Stimulated activated CD4-positive, alpha-beta T cell treated with anti-CD3 and anti-CD28 coated beads, TNF-alpha, amount 100 ng/mL, for 24 hours (primary cell): Measurements from ENCODE around the gene SLC45A1.

Experiments used
- DNase-seq, 3 experiments: peaks; one replicate each; pipeline ENCODE4 v3.0.0-alpha.2; 2020; ENCODE audit warnings: low read depth in 3 of 3

SLC45A1 gene

DNA sequence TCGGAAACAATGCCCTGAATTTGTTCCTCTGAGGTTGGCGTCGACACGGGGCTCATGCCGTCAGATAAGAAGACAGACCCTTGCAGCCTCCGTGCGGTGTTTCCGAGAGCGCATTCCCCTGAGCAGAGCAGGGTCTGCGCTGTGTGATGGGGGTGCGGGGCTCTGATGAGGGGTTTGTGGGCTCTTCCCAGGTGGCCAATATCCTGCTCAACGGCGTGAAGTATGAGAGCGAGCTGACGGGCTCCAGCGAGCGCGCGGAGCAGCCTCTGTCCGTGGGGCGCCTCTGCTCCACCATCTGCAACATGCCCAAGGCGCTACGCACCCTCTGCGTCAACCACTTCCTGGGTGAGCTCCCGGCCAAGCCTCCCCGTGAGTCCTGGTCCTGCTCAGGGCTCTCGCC is 17.3 kb downstream of the SLC45A1 start:
- DNase-seq, result no peak

DNA sequence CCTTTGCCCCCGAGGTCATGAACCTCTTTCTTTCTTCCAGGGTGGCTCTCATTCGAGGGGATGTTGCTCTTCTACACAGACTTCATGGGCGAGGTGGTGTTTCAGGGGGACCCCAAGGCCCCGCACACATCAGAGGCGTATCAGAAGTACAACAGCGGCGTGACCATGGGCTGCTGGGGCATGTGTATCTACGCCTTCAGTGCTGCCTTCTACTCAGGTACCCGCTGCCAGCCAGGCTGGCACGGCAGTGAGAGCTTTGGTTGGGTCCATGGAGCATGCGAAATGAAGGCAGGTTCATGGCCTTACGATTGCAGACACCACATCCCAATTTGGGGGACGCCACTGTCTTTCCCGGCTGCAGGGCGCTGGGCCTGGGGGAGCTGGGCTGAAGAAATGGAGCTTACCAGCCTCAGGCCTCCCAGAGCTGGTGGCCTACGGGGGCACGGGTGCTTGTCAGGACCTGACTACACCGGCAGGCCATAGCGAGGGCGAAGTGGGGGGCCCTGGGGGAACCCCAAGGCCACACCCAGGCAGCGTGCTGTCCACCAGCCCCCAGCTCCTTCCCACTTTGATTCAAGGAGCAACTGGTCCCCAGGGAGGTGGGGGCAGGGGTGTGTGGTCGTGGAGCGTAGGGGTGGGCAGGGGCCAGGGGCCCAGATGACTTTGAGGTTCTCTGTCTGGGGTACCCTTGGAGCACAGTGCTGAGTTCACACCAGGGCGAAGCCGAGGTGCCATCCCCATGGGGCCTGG is 20.0 kb downstream of the SLC45A1 start:
- DNase-seq, result no peak

DNA sequence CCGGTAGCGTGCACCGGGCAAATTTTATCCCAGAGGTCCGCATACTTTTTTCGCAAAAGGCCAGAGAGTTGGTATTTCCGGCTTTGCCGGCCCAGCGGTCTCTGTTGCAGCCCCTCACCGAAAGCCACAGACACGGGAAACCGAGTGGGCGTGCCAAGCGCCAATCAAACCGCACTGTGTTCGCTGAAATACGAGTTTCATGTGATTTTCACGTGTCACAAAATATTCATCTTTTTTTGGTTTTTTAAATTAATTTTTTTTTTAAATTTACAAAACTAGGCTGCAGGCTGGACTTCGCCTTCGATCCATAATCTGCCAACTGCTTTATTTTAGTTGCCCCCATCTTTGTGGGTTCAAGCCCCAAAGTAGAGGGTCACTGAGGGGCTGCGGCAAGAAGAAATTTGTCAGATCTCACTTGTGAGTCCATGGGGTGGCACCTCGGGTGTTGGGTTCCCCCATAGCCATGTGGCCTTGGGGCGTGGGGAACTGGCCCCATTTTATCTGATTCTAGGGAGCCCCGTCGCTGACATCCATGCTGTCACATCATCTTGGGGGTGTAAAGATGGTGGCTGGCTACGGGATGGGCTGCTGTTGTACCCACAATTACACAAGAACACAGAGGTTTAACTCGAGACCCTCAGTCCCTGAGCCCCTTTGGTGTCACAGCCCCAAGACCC is 20.8 kb downstream of the SLC45A1 start:
- no peak for DNase-seq

DNA sequence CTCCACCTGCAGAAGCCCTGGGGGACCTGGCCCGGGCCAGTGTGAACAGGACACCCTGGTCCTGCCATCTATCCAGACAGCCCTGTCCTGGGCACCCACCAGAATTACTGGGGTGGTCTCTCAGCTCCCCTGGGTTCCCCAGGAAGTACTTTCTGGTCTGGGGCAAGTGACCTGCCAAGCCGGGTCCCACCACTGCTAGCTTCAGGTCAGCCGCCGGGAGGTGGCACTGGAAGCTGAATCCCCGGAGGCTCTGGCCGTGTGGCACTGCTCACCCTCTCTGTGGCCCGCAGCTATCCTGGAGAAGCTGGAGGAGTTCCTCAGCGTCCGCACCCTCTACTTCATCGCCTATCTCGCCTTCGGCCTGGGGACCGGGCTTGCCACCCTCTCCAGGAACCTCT is 21.3 kb downstream of the SLC45A1 start:
- DNase-seq, result no peak

DNA sequence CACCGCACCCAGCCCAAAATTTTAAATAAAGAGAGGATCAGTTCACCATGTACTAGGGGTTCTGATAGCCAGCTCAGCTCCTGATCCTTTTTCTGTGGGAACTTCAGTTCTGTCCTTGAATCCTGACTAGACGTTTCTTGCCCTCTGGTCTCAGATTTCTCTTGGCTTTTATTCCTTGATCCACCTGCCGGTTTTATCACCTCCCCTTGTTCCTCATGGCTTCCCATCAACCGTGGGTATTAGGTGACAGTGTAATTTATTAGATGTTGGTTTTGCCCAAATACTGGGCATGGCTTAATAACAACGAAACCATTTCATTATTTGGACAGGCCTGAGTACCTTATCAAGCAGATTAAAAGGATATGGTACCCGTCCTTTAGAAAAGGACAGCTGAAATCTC is 22.5 kb downstream of the SLC45A1 start:
- no peak for DNase-seq

DNA sequence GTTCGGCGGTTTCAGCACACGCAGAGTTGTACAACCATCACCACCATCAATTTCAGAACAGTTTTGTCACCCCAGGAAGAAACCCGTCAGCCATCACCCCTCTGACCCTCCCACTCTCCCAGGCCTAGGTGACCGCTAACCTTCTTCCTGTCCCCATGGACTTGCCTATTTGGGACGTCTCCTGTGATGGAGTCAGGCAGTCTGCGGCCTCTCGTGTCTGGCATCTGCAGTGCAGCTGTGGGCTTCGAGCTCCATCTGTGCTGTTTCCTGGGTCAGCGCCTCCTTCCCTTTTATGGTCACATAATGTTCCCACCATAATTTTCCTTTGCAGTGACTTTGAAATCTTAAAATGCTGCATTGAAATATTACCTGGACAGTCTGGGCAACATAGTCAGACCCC is 24.4 kb downstream of the SLC45A1 start:
- DNase-seq, result no peak

DNA sequence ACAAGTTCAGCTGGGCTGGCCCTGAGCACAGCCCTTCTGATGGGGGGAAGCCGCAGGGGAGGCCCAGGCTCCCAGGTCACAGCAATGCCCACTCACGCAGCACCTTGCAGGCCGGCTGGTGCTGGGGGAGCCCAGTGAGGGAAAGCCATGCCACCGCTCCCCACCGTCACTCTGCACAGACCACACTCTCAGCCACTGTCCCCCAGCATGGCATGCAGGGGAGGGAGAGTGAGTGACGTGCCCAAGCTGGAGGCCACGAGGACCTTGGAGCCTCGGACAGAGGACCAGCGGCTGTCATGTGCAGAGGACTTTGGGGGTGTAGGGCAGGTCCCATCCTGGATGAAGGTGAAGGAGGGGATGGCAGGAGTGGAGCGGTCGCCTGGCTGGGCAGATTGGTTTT is 25.1 kb downstream of the SLC45A1 start:
- no peak for DNase-seq

DNA sequence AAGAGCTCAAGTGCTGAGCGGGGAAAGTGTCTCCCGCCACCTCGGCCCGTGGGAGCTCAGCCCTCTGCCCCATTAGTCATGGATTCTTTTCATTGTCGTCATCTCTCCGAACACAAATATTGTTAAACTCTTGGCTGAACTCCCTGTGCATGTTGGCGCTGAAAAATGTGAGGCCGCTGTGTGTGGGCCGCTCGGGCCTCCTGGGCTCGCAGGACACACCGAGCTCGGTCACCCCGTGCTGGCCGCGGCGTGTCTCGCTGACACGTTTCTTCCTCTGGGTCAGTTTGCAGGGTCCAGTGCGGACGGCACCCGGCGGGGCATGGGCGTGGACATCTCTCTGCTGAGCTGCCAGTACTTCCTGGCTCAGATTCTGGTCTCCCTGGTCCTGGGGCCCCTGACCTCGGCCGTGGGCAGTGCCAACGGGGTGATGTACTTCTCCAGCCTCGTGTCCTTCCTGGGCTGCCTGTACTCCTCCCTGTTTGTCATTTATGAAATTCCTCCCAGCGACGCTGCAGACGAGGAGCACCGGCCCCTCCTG is 25.6 kb downstream of the SLC45A1 start:
- no peak for DNase-seq

DNA sequence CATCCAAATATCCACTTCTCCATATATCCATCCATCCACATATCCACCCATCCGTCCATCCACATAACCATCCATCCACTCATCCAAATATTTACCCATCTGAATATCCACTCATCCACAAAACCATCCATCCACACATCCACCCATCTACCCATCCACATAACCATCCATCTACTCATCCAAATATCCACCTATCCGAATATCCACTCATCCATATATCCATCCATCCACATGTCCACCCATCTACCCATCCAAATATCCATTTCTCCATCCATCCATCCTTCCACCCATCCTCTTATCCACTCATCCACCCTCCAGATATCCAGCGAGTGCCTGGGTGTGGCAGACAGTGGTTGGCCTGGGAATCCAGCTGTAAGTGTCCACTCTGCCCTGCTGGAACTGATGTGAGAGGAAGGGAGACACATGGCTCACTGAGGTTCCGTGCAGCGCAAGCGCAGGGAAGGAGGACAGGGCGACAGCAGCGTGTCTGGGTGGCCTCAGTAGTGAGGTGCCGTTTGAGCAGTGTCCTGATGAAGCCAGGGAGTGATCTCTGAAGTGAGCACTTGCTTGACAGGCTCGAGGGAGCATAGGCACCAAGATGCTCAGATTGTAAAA is 27.1 kb downstream of the SLC45A1 start:
- no peak for DNase-seq

DNA sequence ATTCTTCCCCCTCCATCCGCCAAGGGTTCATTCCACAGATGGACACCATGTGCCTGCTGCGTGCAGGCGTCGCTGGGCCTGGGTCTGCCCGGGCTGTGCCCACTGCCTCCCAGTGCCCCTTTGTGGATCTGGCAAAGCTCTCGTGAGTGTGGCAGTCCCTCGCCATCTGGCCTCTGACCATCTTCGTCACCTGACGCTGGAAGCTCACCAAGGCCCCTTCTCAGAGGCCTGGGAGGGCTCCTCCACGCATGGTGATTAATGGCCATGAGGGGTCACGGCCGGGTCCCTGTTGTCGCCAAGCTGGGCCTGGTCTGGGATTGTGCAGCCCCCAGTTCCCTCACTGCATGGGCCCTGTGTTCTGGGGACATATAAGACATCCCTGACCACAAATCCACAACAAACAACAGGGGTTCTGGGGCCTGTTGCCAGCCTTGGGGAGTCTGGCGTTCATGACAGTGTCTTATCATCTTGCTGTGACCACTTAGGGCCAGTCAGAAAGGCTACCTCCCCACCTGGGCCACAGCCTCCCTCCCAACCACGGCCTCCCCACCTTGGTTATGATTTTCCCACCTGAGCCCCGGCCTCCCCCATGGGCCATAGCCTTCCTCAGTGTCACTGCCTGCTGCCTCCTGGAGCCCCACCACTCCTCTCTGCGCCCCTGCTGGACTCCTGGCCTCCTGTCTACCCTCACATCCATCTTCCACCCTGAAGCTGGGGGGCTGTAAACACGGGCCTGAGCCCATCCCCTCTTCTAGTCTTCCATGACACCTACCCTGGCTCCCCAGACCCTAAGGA is 27.9 kb downstream of the SLC45A1 start:
- no peak for DNase-seq

DNA sequence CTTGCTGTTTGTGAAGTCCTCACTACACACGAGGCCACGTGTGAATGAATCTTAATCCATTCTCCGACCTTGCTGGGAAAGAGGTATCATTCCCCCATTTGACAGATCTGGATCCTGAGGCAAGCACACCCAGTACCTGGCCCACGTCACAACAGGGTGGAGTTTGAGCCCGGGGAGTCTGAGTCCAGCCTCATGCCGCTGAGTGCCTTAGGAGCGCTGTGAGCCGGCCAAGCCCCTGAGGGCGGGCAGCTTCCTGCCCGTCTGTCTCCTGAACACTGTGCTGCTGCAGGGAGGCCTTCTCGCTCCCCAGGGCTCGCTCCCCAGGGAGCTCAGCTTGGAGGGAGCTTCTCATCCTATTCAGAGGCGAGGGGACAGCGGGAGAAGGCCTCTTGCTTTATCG is 29.7 kb downstream of the SLC45A1 start:
- DNase-seq, result no peak

DNA sequence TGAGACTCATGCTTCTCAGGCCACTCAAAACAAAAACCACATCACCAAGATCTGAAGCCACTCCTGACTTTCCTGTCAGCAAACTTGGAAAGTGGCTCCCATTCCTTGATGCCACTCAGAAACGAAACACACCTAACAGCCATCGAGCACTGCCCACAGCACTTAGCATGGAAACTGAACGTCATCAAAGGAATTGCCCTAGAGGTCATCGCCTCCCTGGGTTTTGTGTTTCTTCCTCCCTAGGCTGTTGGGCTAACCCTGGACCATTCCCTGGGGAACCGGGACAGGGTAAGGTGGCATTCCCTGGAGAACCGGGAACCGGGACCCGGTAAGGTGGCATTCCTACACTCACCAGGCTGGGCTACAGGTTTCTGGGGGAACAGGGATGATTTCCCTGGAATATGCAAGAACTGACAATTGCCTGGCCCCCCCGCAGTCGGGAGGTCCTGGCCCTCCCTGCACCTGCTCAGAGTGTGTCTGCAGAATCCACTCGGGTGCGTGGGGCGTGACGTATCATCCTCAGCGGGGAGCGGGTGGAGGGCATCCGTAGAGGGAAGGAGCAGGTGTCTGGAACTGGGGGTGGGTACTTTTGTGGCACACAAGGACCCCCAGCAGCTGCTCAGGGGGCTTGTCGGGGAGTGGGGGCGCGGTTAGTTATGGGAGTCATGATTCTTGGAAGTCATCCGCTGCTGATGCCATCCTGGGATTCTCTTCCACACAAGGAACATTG is 30.3 kb downstream of the SLC45A1 start:
- no peak for DNase-seq

DNA sequence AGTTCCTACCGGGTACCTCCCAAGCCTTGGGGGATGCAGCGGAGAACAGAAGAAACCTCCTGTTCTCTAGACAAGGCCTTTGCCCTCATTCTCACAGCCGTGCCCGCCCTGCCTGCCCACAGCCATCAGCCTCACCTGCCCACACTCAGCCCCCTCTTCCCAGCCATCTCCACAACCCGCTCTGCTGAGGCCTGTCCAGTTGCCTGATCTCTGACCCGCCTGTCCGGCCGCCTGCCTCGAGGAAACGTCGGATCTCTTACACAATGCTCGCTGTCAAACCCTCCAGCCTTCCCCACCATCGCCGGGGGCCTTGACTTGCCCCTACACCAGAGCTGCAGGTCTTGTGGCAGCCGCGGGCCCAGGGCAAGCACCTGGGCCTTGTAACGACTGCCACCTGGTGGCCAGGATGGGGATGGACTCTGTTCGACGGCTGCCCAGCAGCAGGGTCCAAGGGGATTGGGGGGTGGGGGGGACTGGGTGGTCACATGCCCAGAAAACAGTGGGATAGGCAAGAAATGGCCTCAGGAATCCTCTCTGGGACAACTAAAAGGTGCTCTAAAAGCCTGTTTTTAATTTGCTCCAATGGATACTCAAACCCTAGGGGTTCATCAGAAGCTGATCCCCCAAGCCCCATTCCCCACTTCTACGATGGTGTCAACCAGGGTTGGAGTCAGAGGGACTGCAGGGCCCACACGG is 31.0 kb downstream of the SLC45A1 start:
- DNase-seq, result peak; percentile 54 to 61 (median 56)

DNA sequence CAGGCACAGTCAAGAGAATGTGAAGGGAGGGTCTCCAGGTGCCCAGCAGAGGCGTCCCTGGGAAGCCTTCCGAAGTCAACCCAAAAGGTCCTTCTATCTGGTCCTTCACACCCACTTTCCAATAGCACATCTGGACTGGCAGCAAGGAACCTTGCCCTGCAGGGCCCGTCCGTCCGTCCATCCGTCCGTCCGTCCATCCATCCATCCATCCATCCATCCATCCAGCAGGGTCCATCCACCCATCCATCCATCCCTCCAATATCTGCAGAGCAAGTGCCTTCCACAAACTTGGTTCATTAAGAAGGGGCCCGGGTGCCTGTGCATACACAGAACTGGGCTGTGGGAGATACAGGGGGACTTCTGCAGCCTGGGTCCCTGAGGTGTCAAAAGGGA is 31.6 kb downstream of the SLC45A1 start:
- no peak for DNase-seq

DNA sequence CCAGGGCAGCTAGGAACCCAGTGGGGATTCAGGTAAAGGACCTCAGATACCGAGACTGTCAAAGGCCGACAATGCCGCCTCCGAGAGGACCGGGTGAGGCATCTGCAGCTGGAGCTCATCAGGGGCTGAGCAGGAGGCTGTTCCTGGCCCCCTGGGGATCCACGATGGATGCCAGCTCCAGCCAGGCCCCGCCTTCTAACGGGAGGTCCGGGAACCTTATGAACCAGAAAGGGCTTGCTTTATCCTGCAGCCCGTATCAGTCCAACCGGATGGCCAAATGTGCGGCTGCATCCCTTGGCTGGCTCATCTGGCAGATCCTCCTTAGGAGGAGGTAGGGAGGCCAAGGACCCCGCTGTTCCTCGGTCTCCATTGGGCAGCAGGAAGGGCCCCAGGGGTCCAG is 32.0 kb downstream of the SLC45A1 start:
- DNase-seq, result no peak

DNA sequence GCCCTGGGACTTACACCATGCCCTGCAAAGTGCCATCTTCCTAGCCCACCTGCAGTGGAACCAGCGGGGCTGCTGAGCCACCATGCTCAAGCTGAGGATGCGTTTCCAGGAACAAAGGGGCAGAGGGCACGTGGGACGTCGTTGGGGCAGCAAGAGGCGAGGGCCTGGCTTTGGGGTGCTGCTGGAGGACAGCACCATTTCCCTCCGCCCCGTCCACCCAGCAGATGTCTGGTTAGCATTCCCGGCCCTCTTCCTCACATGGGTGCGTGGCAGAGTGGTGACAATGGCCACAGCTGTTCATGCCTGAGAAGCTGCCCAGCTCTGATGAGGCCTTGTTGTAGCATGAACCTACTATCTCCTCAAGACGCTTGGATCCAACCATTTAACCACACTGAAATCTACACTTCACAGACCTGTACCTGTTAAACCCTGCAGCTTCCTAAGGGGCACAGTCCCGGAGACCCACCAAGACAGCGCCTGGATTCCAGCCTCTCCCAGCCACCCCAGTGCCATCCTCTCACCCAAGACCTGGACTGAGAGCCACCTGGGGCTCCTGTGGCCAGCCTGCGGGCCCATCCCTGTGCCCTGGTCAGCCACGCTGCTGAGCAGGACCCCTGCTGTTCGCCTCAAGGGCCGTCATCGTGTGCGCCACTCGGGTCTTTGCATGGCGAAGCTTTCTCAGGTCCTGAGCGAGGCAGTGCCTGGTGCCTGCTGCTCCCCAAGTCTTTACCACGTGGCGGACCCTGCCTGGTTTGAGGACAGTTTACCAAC is 33.2 kb downstream of the SLC45A1 start:
- DNase-seq, result no peak

DNA sequence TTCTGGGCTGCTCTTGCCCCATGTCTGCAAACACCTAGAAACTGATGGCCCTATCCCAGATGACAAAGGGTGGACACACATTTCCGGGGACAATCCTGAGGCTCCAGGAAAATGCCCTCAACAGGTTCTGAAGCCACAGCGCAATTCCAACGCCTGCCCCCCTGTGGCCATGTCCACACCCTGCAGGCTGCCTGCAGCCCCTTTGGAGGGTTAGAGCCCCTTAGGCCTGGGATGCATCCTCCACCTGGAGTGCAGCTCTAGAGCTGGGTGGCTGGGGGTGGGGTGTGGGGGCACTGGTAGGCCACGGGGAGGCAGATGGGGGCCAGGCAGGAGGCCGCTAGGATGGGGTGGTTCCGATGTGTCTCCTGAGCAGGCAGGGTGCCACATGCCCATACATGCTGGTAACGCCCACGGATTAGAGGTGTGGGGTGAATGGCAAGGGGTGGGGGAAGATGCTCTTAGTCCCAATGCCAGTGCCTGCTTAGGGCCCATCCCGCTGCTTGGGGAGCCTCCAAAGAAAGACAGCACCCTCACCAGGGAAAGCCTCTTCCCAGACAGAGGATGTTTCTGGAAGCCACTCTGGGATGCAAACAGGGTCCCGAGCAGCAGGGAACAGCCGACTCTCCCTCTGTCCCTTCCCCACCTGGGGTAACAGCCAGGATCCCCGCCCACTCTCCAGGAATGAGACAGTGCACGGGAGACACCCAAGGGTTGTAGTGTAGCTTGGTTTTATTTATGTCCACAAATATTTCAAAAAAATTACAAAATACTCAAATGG is 34.0 kb downstream of the SLC45A1 start:
- DNase-seq, result no peak

DNA sequence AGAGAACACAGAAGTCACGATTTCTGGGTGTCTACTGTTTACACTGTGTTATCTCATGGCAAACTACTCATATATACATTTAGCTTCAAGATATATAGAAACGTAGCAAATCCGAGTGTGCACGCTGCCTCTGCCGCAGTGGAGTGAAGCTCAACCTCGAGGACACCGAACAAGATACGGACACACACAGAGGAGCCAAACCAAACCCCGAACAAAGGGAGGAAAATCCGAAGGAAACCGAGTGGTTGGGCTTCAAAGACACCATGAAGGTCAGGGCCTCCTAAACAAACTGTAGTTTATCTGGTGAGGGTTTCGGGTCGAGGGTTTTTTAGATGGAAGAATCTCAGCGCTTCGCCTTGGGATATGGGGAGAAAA is 34.5 kb downstream of the SLC45A1 start:
- no peak for DNase-seq
